LNCaP clone FGC (cell line): ENCODE measurements around the gene SACM1L.

Source experiments
- DNase-seq: peaks from one replicate; pipeline ENCODE4 v3.0.0-alpha.2; 2011; ENCODE audit warnings: low read depth
- H3K4me3 ChIP-seq: 2 replicates; pipeline ENCODE4 v1.5.1; 2011; ENCODE audit warnings: mild to moderate bottlenecking, low read depth, low read length, control low read depth
- TF ChIP-seq, protein P1 (sequence below): IDR thresholded peaks from 2 replicates; pipeline ENCODE4 v1.5.1; 2012; ENCODE audit warnings: mild to moderate bottlenecking; ENCODE audit not compliant: control insufficient read depth, insufficient read depth; ENCODE audit errors: extremely low read depth

The SACM1L gene

DNA sequence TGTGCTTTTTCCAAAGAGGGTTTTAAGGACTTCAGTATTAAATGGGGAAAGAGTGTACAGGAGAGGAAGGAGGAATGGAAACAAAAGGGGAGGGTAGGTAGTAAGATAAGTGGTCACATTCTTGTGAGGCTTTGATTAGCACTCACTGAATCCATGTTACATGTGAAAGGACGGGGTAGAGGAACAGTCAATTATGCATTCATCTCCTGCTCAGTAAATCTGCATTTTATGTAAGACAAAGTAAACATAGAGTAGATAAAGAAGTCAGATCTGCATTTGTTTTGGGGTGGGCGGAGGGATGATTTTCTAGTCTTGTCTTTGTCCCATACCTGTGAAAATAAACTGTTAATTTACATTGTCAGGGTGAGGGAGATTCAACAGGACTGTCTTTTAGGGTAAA, 50.8 kb downstream of the SACM1L start:
- no peak overlapping the region for H3K4me3 ChIP-seq
- TF ChIP-seq, protein P1, sequence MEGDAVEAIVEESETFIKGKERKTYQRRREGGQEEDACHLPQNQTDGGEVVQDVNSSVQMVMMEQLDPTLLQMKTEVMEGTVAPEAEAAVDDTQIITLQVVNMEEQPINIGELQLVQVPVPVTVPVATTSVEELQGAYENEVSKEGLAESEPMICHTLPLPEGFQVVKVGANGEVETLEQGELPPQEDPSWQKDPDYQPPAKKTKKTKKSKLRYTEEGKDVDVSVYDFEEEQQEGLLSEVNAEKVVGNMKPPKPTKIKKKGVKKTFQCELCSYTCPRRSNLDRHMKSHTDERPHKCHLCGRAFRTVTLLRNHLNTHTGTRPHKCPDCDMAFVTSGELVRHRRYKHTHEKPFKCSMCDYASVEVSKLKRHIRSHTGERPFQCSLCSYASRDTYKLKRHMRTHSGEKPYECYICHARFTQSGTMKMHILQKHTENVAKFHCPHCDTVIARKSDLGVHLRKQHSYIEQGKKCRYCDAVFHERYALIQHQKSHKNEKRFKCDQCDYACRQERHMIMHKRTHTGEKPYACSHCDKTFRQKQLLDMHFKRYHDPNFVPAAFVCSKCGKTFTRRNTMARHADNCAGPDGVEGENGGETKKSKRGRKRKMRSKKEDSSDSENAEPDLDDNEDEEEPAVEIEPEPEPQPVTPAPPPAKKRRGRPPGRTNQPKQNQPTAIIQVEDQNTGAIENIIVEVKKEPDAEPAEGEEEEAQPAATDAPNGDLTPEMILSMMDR = no peak

DNA sequence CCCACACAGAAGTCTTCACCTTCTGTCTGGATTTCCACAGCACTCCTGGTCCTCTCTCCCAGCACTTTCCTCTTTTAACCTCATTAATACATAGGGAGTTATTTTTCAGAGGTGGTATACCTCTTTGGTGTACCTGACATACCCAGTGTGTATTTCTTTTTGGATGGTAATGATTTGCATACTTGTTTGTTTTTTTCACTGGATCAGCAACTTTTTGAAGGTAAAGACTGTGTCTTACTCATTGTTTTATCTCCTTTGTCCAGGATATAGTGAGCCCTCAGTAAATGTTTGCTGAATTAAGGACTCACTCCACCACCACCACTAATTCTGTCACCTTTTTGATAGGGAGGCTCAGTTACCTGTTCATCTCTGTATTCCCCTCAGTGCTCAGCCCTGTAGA, 52.1 kb downstream of the SACM1L start:
- no peak for DNase-seq
- TF ChIP-seq, protein P1 = no peak

More for the DNA sequence above, 50.8 kb downstream of the SACM1L start:
- no peak for DNase-seq

DNA sequence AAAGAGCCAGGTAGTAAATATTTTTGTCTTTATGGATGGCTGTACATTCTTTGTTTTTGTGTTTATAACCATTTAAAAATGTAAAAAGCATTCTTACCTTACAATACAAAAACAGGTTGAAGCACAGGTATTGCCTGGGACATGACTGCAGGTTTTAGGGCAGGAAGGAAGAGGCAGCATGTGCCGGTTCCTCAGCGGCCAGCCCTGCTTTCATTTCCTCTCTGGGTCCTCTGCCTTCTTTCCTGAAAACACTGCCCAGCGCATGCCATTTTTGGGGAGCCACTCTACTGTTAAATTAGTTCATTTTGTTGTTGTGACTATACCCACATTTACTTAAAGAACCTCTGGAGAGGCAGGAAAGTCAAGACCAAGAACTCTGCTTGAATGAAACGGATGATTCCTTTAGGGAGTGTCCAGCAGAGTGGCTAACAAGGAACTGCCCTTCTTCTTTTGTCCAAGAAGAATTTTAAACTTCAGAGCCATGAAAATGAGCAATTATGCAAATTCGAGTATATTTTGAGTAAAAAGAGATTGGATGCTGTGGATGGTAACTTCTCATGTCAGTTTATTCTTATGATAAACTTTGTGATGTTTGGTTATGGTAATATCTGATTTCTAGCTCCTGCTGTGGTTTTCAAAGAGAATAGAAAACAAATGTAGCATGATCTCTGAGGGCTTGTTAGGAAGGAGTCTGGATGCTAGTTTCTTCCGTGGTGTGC, 52.7 kb downstream of the SACM1L start:
- TF ChIP-seq, protein P1 = no peak
- DNase-seq = no peak
- no peak overlapping the region for H3K4me3 ChIP-seq

More for the DNA sequence above, 52.1 kb downstream of the SACM1L start:
- no peak overlapping the region for H3K4me3 ChIP-seq

DNA sequence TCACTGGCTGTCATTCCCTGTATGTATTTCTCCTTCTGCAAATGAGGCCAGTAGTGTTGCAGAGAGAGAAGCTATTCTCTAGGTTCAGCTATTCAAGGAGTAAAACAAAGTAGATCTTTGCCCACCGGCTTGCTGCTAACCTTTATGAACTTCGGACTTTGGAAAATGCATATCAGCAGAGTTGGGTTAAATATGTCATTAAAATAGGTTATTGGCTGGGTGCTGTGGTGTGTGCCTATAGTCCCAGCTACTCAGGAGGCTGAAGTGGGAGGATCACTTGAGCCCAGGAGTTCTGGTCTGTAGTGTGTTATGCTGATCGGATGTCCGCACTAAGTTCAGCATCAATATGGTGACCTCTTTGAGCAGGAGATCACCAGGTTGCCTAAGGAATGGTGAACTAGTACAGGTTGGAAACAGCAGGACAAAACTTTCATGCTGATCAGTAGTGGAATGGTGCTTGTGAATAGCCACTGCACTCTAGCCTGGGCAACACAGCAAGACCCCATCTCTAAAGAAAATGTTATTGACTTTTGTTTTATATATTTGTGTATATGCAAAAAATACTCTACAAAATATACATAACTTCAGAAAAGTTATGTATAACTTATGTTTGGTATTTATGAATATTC, 53.4 kb downstream of the SACM1L start:
- DNase-seq = no peak
- H3K4me3 ChIP-seq = no peak overlapping the region
- TF ChIP-seq, protein P1 = no peak

DNA sequence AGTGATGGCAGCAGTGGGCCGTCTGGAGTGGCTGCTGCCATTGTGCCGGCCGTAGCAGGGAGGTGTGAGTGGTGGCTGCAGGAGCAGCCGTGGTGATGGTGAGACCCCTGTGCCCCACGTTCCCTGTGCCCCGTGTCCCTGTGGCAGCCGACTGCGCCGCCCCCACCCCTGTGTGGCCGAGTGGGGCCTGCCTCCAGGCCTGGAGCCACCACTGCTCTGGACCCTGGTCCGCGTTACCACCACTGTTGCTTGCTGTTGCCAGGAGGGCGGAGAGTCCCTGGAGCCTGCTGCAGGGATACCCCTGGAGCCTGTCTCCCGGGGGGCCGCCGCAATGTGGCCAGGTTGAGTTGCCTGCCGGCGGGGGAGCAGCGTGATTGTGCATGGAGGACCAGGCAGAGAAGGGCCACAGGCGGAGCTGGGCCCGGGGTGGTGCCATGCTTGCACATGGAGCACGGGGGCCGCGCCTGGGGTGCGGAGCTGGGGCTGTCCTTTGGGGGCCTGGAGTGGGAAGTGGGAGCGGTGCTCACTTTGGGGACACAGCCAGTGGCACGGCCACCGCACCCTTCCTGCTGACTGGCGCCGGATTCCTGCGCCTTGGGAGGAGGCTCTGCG, 57.1 kb downstream of the SACM1L start:
- TF ChIP-seq, protein P1 = no peak
- no peak for DNase-seq

DNA sequence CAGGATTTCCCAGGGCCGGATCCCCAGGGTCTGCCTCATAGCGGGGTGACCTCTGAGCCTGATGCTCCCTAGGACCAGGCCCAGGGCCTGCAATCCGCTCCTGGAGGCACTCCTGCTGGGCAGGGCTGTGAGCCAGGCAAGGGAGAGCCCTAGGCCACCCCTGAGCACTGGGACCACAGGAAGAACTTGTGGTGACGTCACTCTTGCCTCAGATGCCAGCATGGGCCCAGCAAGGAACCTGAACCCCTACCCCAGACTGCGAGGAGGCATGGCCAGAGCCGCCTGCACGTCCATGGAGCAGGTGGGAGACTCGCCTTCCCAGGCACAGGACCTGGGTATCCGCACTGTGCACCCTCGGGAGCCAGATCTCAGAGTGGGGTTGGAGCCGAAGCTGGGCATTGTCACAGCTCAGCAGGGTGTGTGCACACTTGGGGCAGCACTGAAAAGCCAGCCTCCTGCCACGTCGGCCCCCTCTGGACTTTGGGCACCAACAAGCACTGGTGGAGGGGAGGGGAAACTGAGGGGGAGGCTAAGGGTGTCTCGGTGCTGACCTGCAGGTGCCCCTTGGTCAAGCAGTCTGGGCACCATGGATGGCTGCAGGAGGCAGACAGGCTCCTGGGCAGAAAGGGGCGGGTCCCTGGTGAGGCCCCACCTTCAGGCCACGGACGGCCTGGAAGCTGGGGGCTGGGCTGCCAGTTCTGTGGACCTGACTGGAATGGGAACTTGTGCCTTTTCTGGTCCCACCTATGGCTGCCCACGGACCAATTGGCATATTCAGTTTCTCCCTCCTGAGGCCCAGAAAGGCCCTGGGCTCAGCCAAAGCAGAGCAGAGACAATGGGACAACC, 57.8 kb downstream of the SACM1L start:
- TF ChIP-seq, protein P1 = no peak
- no peak for DNase-seq
- no peak overlapping the region for H3K4me3 ChIP-seq

More for the DNA sequence above, 57.1 kb downstream of the SACM1L start:
- H3K4me3 ChIP-seq = no peak overlapping the region
